Skin of body (tissue), 2 donors: Measurements from ENCODE around the gene PGBD5. TPM values are rescaled to one million over a fixed set of nuclear protein-coding genes. Genes with fewer than 3 reads are reported as not detected.

ENCODE experiments used
- DNase-seq: peaks from one replicate; lab custom pipeline; 2025; lab: John Stamatoyannopoulos, UW
- total RNA-seq: library from RNA; depleted of rRNA; stranded (reverse); fragments of >200 nt; gene quantifications from one replicate; pipeline ENCODE4 v1.2.3, GENCODE V29; 2014

PGBD5 gene
- total RNA-seq, 1 donor from 2014 or later: 2.7 TPM

DNA sequence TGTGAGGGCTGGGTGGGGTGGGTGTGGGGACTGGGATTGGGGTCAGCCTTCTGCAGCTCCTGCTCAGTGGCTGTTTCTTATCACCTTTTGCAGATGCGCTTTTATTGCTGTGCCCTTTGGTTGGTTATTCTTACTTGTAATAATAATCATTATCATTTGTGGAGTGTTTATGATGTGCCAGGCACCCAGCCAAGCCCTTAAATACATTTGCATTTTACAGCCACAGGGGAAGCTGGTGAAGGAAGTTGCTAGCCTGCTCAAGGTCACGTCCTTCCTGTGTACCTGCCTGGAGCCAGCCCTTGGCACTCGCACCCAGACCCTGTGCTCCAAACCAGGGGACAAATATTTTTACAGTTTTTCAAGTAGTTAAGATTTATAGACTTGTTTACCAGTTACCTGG is 144.0 kb downstream of the PGBD5 start:
- no peak for DNase-seq

DNA sequence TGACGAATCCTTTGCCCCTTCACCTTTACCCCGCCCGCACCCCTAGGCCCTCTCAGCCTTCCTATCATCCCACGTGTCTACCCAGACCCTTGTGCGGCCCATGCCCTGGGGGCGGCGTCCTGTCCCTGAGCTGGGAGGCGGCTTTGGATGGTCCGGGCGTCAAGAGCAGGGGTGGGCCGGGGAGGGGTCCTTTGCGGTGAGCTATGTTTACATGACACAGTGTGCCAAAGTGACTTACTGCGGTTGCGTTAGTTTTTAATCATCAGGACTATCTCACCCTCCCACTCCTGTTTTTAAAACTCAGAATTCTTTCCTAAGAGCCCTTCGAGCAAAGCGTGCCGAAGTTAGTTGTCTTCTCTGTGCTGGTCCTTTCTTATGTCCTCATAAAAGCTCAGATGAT is 144.6 kb downstream of the PGBD5 start:
- no peak for DNase-seq

DNA sequence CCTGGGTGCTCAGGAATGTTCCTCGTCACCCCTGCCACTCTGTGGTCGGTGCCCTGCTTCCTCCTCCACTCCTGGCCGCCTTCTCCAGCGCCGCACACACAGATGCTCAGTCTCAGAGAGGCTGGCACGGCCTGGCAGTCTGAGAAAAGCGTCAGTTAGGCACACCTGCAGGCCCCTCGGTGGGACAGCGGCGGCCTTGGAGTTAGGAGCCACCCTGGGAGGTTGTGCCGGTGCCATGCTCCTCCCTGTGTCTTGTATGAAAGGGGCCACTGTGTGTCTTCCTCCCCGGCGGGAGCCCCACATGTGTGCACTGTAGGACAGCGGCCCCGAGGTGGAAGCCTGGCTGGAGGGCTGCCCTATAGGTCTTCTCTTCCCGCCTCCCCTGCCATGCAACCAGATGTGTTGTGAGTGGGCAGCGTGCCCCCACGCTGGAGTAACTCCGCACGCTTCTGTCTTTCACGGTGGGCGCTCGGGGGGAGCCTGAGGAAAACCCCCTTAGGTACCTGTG is 145.2 kb downstream of the PGBD5 start:
- DNase-seq: no peak

DNA sequence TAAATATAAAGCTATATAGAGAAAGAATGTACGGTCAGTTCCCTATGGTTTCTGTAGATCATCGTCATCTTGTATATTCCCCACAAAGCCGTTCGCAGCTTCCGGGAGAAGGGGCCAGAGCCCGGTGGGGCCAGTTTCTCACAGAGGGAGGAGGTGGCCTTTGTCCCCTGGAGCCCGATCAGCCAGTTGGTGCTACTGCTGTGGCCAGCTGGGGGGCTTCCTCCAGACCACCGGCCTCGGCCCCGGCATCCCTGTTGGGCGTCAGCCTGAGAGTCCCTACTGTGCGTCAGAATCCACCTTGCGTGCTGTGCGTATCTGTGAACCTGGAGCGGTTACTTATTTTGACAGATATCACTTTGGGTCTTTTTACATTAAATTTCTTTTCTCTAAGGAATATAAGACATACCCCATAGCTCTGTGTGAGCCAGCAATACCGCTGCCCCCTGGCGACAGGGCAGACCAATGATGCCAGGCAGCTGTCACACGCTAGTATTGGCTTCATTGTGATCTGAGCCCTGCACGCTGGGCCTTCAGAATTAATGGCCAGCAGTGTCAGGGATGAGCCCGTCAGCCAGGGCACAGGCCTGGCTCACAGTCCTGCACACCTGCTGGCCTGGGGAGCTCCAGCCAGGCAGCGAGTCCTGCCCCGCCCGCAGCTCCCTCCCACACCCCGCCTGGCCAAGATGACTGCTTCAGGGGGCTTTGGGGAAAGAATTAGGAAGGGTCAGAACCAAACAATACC is 145.9 kb downstream of the PGBD5 start:
- no peak for DNase-seq

DNA sequence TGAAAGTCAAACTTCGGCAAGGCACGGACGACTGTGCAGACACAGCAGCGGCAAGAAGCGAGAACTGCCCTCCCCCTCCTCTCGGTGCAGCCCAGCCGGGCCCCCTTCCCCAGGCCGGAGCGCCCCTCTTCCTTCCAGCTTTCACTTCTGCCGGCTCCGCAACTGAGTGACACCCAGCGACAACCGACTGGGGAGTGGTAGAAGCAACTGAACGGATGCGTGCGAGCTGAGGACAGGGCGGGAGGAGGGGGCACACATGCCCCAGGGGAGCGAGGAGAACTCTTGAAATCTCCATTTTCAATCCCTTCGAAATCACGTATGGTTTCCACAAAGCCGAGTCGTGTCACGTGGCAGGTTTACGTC is 146.6 kb downstream of the PGBD5 start:
- no peak for DNase-seq

DNA sequence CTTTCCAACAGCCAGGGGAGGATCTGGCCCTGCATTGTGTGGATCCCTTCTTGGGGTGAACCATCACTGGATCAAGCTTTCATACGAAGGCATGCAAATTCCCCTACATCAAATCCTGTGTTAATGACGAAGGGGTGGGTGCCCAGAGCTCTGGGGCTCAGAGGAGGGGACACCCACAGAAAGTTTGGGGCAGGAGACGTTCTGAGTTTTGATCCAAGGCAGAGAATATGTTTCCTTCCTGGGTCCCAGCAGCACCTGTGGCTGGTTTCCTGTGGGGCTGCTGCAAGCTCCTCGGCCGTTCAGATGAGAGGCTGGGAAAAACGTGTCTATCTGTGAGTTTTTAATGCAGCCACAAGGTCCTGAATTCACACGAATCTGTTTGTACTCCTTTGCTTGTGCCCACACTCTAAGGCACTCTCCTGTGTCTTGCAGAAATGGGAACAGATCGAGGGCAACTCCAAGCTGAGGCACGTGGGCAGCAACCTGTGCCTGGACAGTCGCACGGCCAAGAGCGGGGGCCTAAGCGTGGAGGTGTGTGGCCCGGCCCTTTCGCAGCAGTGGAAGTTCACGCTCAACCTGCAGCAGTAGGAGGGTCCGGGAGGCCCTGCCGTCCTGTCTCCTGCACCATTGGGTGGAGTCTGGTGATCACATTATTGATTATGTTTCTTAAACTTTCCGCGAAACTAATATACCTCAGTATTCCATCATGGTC is 147.1 kb downstream of the PGBD5 start:
- no peak for DNase-seq

DNA sequence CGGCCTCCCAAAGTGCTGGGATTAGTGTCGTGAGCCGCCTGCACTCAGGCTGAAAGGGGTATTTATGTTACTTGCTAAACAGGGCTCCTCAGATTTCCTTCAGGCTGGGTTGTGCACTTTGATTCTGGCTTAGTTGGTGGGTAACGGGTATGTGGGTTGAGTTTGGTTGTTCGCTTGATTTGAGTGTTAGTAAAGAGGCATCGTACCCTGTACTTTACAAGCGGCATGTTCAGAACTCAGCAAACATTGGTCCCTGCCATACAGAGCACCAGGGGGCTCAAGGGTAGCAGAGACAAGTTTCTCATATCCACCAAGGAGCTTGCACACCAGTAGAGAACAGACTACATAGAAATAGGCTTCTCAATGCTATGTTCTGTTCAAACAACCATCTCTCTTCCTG is 147.8 kb downstream of the PGBD5 start:
- no peak for DNase-seq

DNA sequence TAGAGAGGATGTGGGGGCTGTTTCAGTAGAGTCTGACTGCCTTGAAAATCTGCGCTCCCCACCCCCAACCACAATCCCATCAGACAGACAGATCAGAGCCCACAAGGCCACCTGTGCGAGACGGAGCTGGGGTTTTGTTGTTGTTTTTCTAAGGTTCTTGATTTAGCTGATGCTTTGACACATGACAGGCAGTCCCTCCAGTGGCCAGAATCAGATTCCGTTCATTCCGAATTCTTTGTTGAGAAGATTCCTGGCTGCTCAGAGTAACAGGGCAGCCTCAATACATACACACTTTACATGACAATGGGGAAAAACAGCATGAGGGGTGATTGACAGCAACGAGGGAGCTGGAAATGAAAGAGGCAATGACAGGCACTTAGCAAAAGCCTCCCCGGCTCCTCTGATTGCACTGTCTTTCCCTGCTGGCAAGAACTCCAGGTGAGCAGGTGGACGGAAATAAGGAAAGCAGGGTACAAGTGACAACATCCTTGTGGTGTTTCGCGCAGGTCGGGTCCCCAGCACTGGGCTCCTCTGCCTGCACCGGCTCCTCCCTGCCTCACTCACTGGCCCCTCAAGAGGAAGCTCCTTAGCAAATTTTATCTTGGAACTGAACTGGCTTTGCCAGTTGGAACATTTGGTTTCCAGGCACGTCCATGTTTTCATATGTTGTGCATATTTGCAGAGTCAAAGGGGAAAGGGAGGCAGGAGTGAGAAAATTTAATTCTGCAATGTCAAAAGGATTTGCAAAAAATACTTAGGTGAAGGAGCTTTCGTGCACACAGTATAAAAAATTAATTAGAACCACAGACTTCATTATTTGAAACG is 148.7 kb downstream of the PGBD5 start:
- no peak for DNase-seq

DNA sequence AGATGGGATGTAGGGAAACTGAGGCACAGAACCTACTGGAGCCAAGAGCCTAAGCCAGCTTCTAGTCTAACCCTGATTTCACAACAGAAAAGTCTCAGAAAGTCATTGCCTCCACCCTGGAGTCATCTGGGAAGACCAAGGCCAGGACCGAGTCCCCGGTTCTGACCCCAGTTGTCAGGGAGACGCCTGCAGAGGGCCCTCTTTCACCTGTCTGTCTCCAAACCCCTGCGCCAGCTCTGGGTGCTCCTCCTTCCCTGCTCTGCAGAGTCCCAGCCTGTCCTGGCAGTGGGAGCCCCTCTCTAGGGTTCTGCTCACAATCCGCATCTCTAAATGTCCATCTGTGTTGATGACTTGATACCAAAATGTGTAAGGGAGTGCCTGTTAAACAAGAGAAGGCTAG is 149.7 kb downstream of the PGBD5 start:
- no peak for DNase-seq

DNA sequence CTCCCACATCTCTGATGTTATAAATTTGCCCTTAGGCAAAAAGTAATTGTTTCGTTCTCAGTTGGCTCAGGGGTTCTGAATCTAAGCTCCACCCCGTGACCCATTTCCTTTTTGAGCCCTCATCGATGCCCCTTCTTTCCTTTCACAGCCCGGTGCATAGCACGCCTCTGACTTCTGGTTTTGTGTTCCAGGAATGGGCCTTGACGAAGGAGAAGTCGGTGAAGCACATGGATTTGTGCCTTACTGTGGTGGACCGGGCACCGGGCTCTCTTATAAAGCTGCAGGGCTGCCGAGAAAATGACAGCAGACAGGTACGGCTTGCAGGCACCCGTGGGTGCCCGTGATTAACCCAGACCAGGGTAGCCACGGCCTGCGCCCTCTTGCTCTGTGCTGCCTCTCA is 151.9 kb downstream of the PGBD5 start:
- DNase-seq: no peak

DNA sequence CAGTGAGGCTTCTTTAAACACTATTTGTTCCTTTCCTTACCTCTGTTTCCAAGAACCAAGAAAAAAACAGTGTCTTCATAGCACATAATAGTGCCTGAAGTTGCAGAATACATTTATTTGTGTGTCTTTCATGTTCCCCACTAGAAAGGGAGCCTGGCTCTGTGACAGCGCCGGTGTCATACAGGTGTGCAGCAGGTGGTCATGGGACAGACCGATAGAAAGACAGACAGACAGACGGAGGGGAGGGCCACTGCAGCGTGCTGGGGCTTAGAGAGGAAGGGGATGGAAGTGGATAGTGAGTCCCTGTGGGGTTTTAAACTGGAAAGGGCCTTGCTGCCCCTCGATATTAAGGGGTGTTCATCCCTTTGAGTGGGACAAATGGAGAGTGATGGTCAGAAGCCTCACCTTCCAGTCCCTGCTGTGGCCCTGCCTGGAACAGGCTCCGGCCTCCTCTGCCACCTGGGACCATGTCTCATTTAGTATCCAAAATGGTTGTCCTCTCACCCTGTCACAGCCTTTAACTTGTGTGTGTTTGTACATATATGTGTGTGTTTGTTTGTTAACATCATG is 152.9 kb downstream of the PGBD5 start:
- DNase-seq: no peak

DNA sequence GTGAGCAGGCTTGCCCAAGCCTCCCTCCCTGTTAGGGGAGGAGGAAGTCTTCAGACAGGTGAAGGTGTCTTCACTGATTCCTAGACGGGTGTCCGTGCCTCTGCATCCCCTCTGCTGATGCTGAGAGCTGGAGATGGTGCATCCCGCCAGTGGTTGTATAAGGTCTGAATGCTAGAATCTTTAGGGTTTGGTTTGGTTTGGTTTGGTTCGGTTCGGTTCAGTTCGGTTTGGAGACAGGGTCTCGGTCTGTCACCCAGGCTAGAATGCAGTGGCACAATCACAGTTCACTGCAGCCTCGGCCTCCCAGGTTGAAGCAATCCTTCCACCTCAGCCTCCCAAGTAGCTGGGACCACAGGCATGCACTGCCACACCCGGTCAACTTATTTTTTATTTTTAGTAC is 153.6 kb downstream of the PGBD5 start:
- no peak for DNase-seq

DNA sequence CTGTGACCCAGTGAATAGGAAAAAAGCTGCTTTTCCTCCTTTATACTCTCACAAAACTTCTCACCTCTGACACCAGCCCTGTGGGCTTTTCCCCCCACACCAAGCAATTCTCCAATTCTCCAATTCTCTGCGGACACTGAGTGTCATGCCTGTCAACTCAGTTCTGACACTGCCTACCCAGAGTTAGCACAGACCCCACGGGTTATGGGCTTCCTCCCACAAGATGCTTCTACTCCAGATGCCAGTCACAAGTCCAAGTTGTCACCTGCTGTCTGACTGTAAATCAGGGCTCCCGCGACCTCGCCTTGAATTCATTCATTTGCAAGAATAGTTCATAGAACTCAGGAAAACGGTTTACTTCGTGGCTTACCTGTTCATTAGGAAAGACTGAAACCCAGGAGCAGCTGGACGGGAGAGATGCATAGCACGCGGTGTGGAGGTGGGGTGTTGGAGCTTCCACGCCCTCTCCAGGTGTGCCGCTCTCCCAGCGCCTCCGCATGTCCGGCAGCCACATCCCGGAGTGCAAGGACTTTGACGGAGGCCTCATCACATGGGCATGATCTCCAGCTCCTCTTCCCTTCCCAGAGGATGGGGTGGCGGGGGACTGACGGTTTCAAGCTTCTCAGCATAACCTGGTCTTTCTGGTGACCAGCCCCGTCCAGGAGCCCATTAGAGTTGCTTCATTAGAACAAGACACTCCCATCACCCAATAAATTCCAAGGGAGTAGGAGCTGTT is 154.7 kb downstream of the PGBD5 start:
- no peak for DNase-seq

DNA sequence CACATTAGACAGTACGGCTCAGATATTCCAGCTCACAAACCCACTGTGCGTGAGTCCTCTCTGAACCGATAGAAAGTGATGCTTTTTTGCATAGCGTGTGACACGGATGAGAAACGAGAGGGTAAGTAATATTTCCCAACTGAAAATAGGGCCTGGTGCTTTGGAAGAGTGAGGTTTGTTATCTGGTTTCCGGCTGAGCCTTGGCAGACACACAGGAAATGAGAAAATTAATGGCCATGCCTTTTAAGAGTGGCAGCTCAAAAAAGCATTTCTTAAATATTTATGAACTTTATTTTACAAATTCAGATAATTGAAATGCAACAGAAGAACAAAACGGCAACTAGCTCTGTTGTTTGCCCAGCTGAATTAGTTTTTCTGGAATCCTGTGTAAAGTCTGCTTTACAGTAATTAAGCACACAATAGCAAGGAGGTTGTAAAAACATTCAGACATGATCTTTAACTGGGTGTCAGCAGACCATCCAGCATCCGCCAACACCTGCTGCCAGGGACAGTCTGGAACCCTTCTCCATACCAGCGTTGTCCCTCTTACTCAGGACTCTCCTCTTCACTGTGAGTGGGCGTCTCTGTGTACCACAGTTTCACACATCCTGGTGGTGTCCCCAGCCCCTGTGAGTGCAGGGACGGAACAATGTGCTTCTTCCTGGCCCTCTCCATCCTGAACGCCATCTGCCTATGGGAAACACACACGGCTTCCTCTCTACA is 155.4 kb downstream of the PGBD5 start:
- DNase-seq: no peak

DNA sequence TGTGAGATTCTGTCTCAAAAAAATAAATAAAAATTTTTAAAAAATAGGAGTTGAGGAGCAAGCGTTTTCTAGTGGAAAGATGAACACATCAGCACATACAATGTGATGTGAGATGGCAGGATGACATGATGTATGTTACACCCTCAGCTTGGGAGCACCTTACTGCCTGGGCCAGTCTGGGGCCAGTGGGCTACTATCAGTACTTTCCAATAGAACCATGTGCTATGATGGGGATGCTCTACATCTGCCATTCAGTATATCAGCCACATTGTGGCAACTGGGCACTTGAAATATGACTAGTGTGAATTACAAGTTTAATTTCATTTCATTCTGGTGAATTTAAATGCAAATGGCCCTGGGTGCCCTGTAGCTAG is 156.0 kb downstream of the PGBD5 start:
- DNase-seq: no peak

DNA sequence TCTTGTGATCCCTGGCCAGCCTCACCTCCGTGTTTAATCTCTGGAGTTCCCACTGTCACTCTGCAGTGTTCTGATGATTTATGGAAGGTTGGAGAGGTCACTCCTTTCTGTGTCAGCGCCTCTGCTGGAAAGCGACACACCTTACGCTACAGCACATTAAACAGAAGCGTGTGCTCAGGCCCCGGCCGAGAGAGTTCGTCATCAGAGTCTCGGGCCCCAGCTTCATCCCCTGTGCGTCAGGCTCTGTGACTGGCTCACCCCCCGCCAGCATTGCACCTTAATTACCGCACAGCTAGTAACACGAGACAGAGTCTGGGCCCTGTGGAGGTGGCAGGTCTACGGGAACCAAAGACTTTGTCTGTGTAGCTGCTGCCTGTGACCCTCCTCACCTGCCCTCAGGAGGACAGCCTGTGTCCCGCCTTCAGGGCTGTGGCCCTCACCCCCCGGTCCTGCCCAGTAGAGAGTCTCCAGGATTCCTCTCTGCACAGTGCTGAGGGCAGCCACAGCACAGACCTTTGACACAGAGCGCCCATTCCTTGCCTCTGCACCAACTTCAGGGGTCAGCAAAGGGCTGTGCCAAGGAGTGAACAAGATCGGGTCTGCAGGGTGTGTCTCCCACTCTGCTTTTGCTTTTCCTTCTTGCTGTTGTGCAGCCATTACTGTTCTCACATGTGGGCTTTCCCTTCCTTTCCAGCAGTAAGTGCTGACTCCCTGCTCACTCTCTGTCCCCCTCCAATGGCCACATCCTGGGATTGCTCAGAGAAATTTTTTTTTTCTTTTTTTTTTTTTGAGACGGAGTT is 157.6 kb downstream of the PGBD5 start:
- DNase-seq: peak; percentile 62

DNA sequence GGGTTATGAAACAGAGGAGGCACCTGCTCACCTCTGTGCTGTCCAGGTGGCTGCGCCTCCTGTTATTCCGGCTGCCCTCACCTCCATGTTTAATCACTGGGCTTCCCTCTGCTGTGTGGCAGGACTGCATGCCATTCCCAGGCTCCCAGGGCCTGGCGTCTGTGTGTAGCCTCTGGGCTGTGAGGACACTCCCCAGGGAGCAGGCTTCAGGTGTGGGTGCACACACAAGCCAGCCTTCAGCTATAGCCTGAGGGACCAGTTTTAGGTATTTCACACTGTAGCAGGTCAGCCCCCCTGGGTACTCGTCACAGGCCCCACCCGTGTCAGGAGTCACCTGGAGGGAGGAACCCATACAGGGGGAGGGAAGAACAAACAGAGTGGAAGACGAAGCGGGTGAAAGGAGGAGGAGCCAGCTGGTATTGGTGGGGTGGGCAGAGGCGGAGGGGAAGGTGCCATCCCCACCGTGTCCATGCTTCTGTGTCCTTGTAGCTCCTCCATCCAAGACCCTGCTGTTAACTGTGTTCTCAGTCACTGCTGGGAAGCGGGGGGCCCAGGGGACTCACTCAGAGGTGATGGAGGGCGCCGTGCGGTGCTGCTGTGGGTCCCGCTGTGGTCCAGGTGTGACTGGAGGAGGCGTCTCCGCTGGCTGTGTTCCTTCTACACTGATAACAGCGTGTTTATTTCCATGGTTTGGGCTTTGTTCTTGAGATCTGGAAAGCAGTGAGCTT is 158.6 kb downstream of the PGBD5 start:
- DNase-seq: no peak

DNA sequence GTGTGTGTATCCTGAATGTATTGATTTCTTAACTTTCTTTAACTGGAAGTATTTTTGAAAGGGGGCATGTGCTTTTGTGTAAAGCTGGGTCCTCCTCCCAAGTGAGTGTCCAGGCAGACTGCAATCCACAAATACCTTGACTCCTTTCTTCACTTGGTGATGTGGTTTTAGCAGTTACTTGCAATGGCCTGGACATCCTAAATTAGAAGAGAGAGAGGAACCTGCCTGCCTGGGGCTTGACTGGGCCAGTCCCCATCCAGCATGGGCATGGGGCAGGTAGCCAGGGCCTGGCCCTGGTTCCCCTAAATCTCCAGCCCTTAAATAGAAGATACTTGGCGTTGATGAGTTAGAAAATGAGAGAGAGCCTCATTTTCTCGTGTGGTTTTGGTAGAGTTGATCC is 159.7 kb downstream of the PGBD5 start:
- DNase-seq: no peak
